ENCODE data around the gene G2E3. TPM values are rescaled to one million over a fixed set of nuclear protein-coding genes. Genes with fewer than 3 reads are reported as not detected.

G2E3 gene
- total and polyA plus RNA-seq, 2 of the 4 experiments (the other 2 are of a cell fraction), result 9.6 to 19.4 TPM

- in situ Hi-C loops (cut with MboI; ENCODE audit: low sequenced_read_pairs), result no loop called here
- Histone ChIP-seq H2BK120ac (ENCODE audit: low read depth, low read length) (no peak overlapping the region), H2AK5ac (ENCODE audit: low read depth, low read length) (no peak overlapping the region), H3K18ac (ENCODE audit: low read depth, low read length) (no peak overlapping the region), H4K5ac (ENCODE audit: low read depth, low read length) (no peak overlapping the region), H3K9me1 (ENCODE audit: insufficient read depth, low read length) (peaks cover 5% of the 10 kb centered on the region; the same call in 1 of the 2 replicates), H3K36me3 (ENCODE audit: control insufficient read depth, insufficient read depth, low read length) (peaks cover 2% of the 10 kb centered on the region; the same call in 1 of the 2 replicates), H3K27ac (ENCODE audit: insufficient read depth, low read length) (no peak overlapping the region), H3K79me1 (ENCODE audit: low read depth in 1 of 2, low read length in 2 of 2) (peaks cover 11 to 46% of the 10 kb centered on the region in 2 experiments), H3K9ac (ENCODE audit: low read depth, low read length) (no peak overlapping the region), H3K4me1 (ENCODE audit: control insufficient read depth, insufficient read depth, low read length) (peaks cover 7% of the 10 kb centered on the region), H4K20me1 (ENCODE audit: insufficient read depth, low read length) (peaks cover 24% of the 10 kb centered on the region), H3K9me3 (ENCODE audit: control insufficient read depth, insufficient read depth, low read length) (no peaks in the 10 kb centered on the region), H3K4me2 (ENCODE audit: low read depth, low read length) (no peak overlapping the region), H3K4me3 (ENCODE audit: insufficient read depth, low read depth, low read length) (no peak overlapping the region), H4K91ac (ENCODE audit: insufficient read depth, low read depth, low read length) (no peak overlapping the region), H3K27me3 (ENCODE audit: control insufficient read depth, insufficient read depth, low read length) (no peaks in the 10 kb centered on the region), H3K4ac (ENCODE audit: low read depth, low read length) (no peak overlapping the region), H2AK9ac (replicated peaks; ENCODE audit: low read depth, low read length, poor library complexity) (no peak overlapping the region), H4K8ac (ENCODE audit: low read depth in 2 of 2, low read length in 2 of 2) (no peak overlapping the region), H3K14ac (replicated peaks; ENCODE audit: low read depth, low read length) (no peak overlapping the region), H3K56ac (ENCODE audit: extremely low read depth, insufficient read depth, low read length) (no peak overlapping the region), H2AFZ (replicated peaks; ENCODE audit: low read length, poor library complexity) (no peak overlapping the region), H2BK20ac (ENCODE audit: low read depth, low read length) (no peak overlapping the region), H2BK15ac (ENCODE audit: low read depth, low read length) (no peak overlapping the region), H3K23ac (ENCODE audit: low read depth, low read length) (0 out of 2 replicates have a peak overlapping the region, but pooled peaks have one; percentile 18), H2BK5ac (ENCODE audit: low read depth, low read length, poor library complexity, severe bottlenecking) (no peak overlapping the region)
- ATAC-seq (ENCODE audit: low read depth), result no peak
- CTCF ChIA-PET, result no interaction called here
- WGBS, 2 experiments (ENCODE audit: extremely low coverage in 2 of 2, insufficient read length in 1 of 2), result no CpG with 5 or more reads among the region's 2 CpGs
- POLR2A ChIA-PET (ENCODE audit: unreplicated experiment), result no interaction called here
- peak; percentile 27 for DNase-seq
- dilution Hi-C loops (cut with HindIII; ENCODE audit: low sequenced_read_pairs, unreplicated experiment), result no loop called here
- intact Hi-C loops (cut with micrococcal nuclease), result loop anchor here (5.0 kb wide), 1 partner anchor 37 kb away; no protein-coding TSS in a partner anchor
- TF ChIP-seq CTCF (conservative IDR thresholded peaks at IDR 0.05; ENCODE audit: low read depth, low read length) (no peak), FOS (IDR thresholded peaks at IDR 0.05; ENCODE audit: low read depth, low read length) (no peak), NFE2L2 (IDR thresholded peaks at IDR 0.05; ENCODE audit: low read depth, low read length) (no peak), RAD21 (IDR thresholded peaks at IDR 0.05; ENCODE audit: low read length) (no peak), USF2 (IDR thresholded peaks at IDR 0.05; ENCODE audit: low read depth, low read length) (no peak), RFX5 (IDR thresholded peaks at IDR 0.05; ENCODE audit: low read depth, low read length) (no peak), CHD1 (IDR thresholded peaks at IDR 0.05; ENCODE audit: low read depth, low read length) (no peak), MAZ (IDR thresholded peaks at IDR 0.05; ENCODE audit: borderline replicate concordance, low read depth, low read length) (no peak), MXI1 (IDR thresholded peaks at IDR 0.05; ENCODE audit: borderline replicate concordance, low read depth, low read length) (no peak), SMC3 (IDR thresholded peaks at IDR 0.05; ENCODE audit: low read depth, low read length) (no peak), POLR2A (IDR thresholded peaks at IDR 0.05; ENCODE audit: low read depth, low read length) (no peak), BHLHE40 (IDR thresholded peaks at IDR 0.05; ENCODE audit: low read depth, low read length) (no peak)
- no TSS peak for BruUV-seq (replicated peaks)
Measured at GRCh38 chr14:30580616-30581282, 21.8 kb downstream of the G2E3 start.

All from IMR-90 (cell line).